Lung (tissue), 12 donors: ENCODE data around the gene ACSF3. TPM values are rescaled to one million over a fixed set of nuclear protein-coding genes. Genes with fewer than 3 reads are reported as not detected.

Experiments used
- ATAC-seq: fragments of 200-7000 bp; cut with Tn5 transposase; one replicate; pipeline ENCODE4 v1.9.1; 2020; ENCODE audit warnings: moderate number of reproducible peaks; ENCODE audit not compliant: insufficient read depth, low FRiP score
- DNase-seq, 3 donors: peaks; one replicate each; pipeline ENCODE4 v3.0.0-alpha.2; 2013 to 2017
- H3K27ac ChIP-seq, 2 donors: one replicate each; pipeline ENCODE4 v1.5.1; 2013; ENCODE audit warnings: mild to moderate bottlenecking in 2 of 2, moderate library complexity in 2 of 2, control low read depth in 1 of 2, inconsistent platforms in 1 of 2, low read depth in 1 of 2, low read length in 1 of 2
- H3K27me3 ChIP-seq, 3 donors: one replicate each; pipeline ENCODE4 v1.5.1; 2013; ENCODE audit warnings: low read length in 2 of 3; ENCODE audit not compliant: control insufficient read depth in 3 of 3, insufficient read depth in 3 of 3
- H3K36me3 ChIP-seq, 4 donors: one replicate each; pipeline ENCODE4 v1.5.1; 2013; ENCODE audit warnings: low read length in 4 of 4, mild to moderate bottlenecking in 1 of 4, moderate library complexity in 1 of 4; ENCODE audit not compliant: control insufficient read depth in 4 of 4, insufficient read depth in 4 of 4
- H3K4me1 ChIP-seq, 5 donors: one replicate each; pipeline ENCODE4 v1.5.1; 2013; ENCODE audit warnings: low read length in 5 of 5, mild to moderate bottlenecking in 2 of 5, moderate library complexity in 1 of 5; ENCODE audit not compliant: control insufficient read depth in 5 of 5, insufficient read depth in 5 of 5
- H3K4me3 ChIP-seq: one replicate; pipeline ENCODE4 v1.5.1; 2013; ENCODE audit warnings: mild to moderate bottlenecking, control low read depth, moderate library complexity
- H3K9ac ChIP-seq, 2 donors: one replicate each; pipeline ENCODE4 v1.5.1; 2013; ENCODE audit warnings: low read length in 2 of 2, control low read depth in 1 of 2; ENCODE audit not compliant: insufficient read depth in 1 of 2
- H3K9me3 ChIP-seq, 4 donors: one replicate each; pipeline ENCODE4 v1.5.1; 2013; ENCODE audit warnings: low read length in 3 of 4, mild to moderate bottlenecking in 1 of 4, moderate library complexity in 1 of 4; ENCODE audit not compliant: control insufficient read depth in 4 of 4, insufficient read depth in 3 of 4
- CTCF ChIP-seq: IDR thresholded peaks from 2 replicates; pipeline ENCODE4 v1.5.1; 2012; ENCODE audit warnings: mild to moderate bottlenecking; ENCODE audit errors: control extremely low read depth, extremely low read depth
- WGBS, 2 donors: extraction: QIAGEN DNeasy Blood & Tissue Kit; methylation state at CpG; one replicate each; pipeline ENCODE4 v1.1.7; 2013; 5-methylcytosine and 5-hydroxymethylcytosine counted together
- polyA plus RNA-seq, 2 donors: library from polyadenylated mRNA; stranded (reverse); fragments of 200-250 nt; gene quantifications; one replicate each; pipeline ENCODE4 v1.2.1, GENCODE V29; 2013
- total RNA-seq, 2 donors: library from RNA; depleted of rRNA in 1 of 2; stranded (reverse); fragments of >200 nt in 1 of 2; gene quantifications; one replicate each; pipeline ENCODE4 v1.2.1, GENCODE V29; 2014 to 2021
- donor health status: control.
- donor health status: control.
- donor health status: Bipolar disorder and iron deficiency.
- donor health status: healthy.
- donor health status: DM: yes; HTN: yes; CAD: no.

Gene ACSF3
- total and polyA plus RNA-seq, 4 donors, result 17.4 to 33.6 (median 31.2) TPM

- ATAC-seq (no peak), DNase-seq (no peak)
- no peak overlapping the region for H3K4me3 ChIP-seq
- WGBS, 2 donors, result 94 to 96% methylated on average over 24 of the region's 24 CpGs
- H3K27me3 ChIP-seq, result no peaks in the 10 kb centered on the region
- no peak for TF ChIP-seq CTCF
- H3K9me3 ChIP-seq, result no peaks in the 10 kb centered on the region
- H3K27ac ChIP-seq, result no peak overlapping the region
- H3K4me1 ChIP-seq, result no peaks in the 10 kb centered on the region
- H3K36me3 ChIP-seq, result peaks cover 0 to 48% (median 6%) of the 10 kb centered on the region in 4 donors
- no peak overlapping the region for H3K9ac ChIP-seq
These were observed 44.2 kb downstream of the ACSF3 start for GRCh38 chr16:89137666-89138512.

GRCh38 chr16:89138513-89138795, 44.8 kb downstream of the ACSF3 start:
- Histone ChIP-seq H3K9ac (no peak overlapping the region), H3K36me3 (peaks cover 0 to 49% (median 4%) of the 10 kb centered on the region in 4 donors)

GRCh38 chr16:89138843-89139520, 45.3 kb downstream of the ACSF3 start:
- Histone ChIP-seq H3K27ac (no peak overlapping the region), H3K4me1 (no peaks in the 10 kb centered on the region), H3K36me3 (peaks cover 0 to 45% (median 2%) of the 10 kb centered on the region in 4 donors), H3K27me3 (no peaks in the 10 kb centered on the region), H3K9me3 (peaks cover 0 to 2% (median 0%) of the 10 kb centered on the region in 4 donors), H3K4me3 (no peak overlapping the region), H3K9ac (no peak overlapping the region)
- 93 to 94% methylated on average over 30 of the region's 30 CpGs for WGBS, 2 donors
- TF ChIP-seq CTCF, result no peak
- ATAC-seq (no peak), DNase-seq (no peak)

More at GRCh38 chr16:89138513-89138795, 44.8 kb downstream of the ACSF3 start:
- Histone ChIP-seq H3K27me3 (no peaks in the 10 kb centered on the region), H3K9me3 (peaks cover 0 to 2% (median 0%) of the 10 kb centered on the region in 4 donors), H3K27ac (no peak overlapping the region), H3K4me3 (no peak overlapping the region), H3K4me1 (no peaks in the 10 kb centered on the region)
- DNase-seq (no peak), ATAC-seq (no peak)
- WGBS, 2 donors, result 96% methylated on average over 7 of the region's 7 CpGs
- TF ChIP-seq CTCF, result no peak
